Neutrophil (primary cell): ENCODE data around the gene TIMM44.
"Not testable (repeated sequence)": the region's sequence is repeated elsewhere in the genome, so short reads cannot be mapped to it uniquely, and the experiment has no call there.

ENCODE experiments used
- H3K27ac ChIP-seq: fragments of 200-600 bp; sonication (generic); 2 replicates; pipeline ENCODE4 v1.5.1; 2016; ENCODE audit warnings: mild to moderate bottlenecking, moderate library complexity
- H3K27me3 ChIP-seq: fragments of 200-600 bp; sonication (generic); 2 replicates; pipeline ENCODE4 v1.6.0; 2016; ENCODE audit warnings: mild to moderate bottlenecking
- H3K36me3 ChIP-seq: fragments of 200-600 bp; sonication (generic); 2 replicates; pipeline ENCODE4 v1.5.1; 2017
- H3K4me1 ChIP-seq, 2 experiments: fragments of 200-600 bp in 1 of 2; sonication (generic) in 1 of 2; 1 replicate in 1 of 2; 2 replicates in 1 of 2; pipeline versions ENCODE4 v1.5.1 to v1.6.1; 2013 to 2016; ENCODE audit warnings: low read depth in 1 of 2, low read length in 1 of 2, mild to moderate bottlenecking in 1 of 2, moderate library complexity in 1 of 2; ENCODE audit not compliant: control insufficient read depth in 1 of 2, insufficient read depth in 1 of 2
- H3K4me3 ChIP-seq, 2 experiments: fragments of 200-600 bp in 1 of 2; sonication (generic) in 1 of 2; 1 replicate in 1 of 2; 2 replicates in 1 of 2; pipeline ENCODE4 v1.5.1; 2013 to 2016; ENCODE audit warnings: low read depth in 1 of 2, low read length in 1 of 2, mild to moderate bottlenecking in 1 of 2, moderate library complexity in 1 of 2
- H3K9me3 ChIP-seq: fragments of 200-600 bp; sonication (generic); 2 replicates; pipeline ENCODE4 v1.5.1; 2016
- CTCF ChIP-seq: fragments of 200-600 bp; sonication (generic); IDR thresholded peaks from 2 replicates; pipeline ENCODE4 v1.5.1; 2016; ENCODE audit warnings: antibody characterized with exemption

The TIMM44 gene

GRCh38 chr19:7898967-7899366 is 44.5 kb downstream of the TIMM44 start:
- TF ChIP-seq CTCF, result no peak
- H3K4me1 ChIP-seq, result peaks cover 12 to 20% of the 10 kb centered on the region in 2 experiments
- no peak overlapping the region for H3K4me3 ChIP-seq
- H3K9me3 ChIP-seq, result no peaks in the 10 kb centered on the region
- H3K36me3 ChIP-seq, result no peaks in the 10 kb centered on the region
- H3K27ac ChIP-seq, result no peak overlapping the region
- peaks cover 50% of the 10 kb centered on the region for H3K27me3 ChIP-seq

- H3K9me3 ChIP-seq, result no peaks in the 10 kb centered on the region
- H3K36me3 ChIP-seq, result no peaks in the 10 kb centered on the region
- H3K4me1 ChIP-seq, result peaks cover 3 to 11% of the 10 kb centered on the region in 2 experiments
- H3K27ac ChIP-seq, result no peak overlapping the region
- no peak for TF ChIP-seq CTCF
- peaks cover 59% of the 10 kb centered on the region for H3K27me3 ChIP-seq
- H3K4me3 ChIP-seq, result no peak overlapping the region
Measured at GRCh38 chr19:7897292-7897691, 46.2 kb downstream of the TIMM44 start.

- H3K9me3 ChIP-seq, result no peaks in the 10 kb centered on the region
- no peak overlapping the region for H3K4me3 ChIP-seq
- peaks cover 3 to 11% of the 10 kb centered on the region in 2 experiments for H3K4me1 ChIP-seq
- H3K36me3 ChIP-seq, result no peaks in the 10 kb centered on the region
- peaks cover 59% of the 10 kb centered on the region for H3K27me3 ChIP-seq
- no peak overlapping the region for H3K27ac ChIP-seq
- TF ChIP-seq CTCF, result no peak
Measured at GRCh38 chr19:7895565-7895964, 47.9 kb downstream of the TIMM44 start.

GRCh38 chr19:7894612-7895309 is 48.7 kb downstream of the TIMM44 start:
- Histone ChIP-seq H3K27me3 (peaks cover 60% of the 10 kb centered on the region), H3K9me3 (no peaks in the 10 kb centered on the region), H3K27ac (no peak overlapping the region), H3K4me3 (no peak overlapping the region), H3K36me3 (no peaks in the 10 kb centered on the region), H3K4me1 (peaks cover 3 to 11% of the 10 kb centered on the region in 2 experiments)
- TF ChIP-seq CTCF, result no peak

- not testable (repeated sequence) for H3K9me3 ChIP-seq, H3K27ac ChIP-seq
- H3K27me3 ChIP-seq, result peaks cover 66% of the 10 kb centered on the region
Measured at GRCh38 chr19:7893362-7894101, 49.9 kb downstream of the TIMM44 start.

GRCh38 chr19:7888826-7889217 is 54.6 kb downstream of the TIMM44 start:
- peaks cover 82% of the 10 kb centered on the region for H3K27me3 ChIP-seq
- H3K36me3 ChIP-seq, result no peaks in the 10 kb centered on the region
- no peak overlapping the region for H3K4me3 ChIP-seq
- no peak overlapping the region for H3K27ac ChIP-seq
- H3K4me1 ChIP-seq, result peaks cover 0 to 3% of the 10 kb centered on the region in 2 experiments
- no peaks in the 10 kb centered on the region for H3K9me3 ChIP-seq
- TF ChIP-seq CTCF, result no peak

More at GRCh38 chr19:7893362-7894101, 49.9 kb downstream of the TIMM44 start:
- not testable (repeated sequence) for H3K36me3 ChIP-seq, H3K4me3 ChIP-seq
- H3K4me1 ChIP-seq, result peaks cover 3 to 11% of the 10 kb centered on the region in 2 experiments
